ENCODE results near the gene SMIM20.

GRCh38 chr4:25962393-25962792, 48.4 kb downstream of the SMIM20 start:
- no peak for TF ChIP-seq USF1 (IDR thresholded peaks at IDR 0.05)
- TF ChIP-seq NFIC (IDR thresholded peaks at IDR 0.05): no peak
- TF ChIP-seq FOXM1 (IDR thresholded peaks at IDR 0.05; ENCODE audit: borderline replicate concordance, low read depth): no peak
- TF ChIP-seq, protein P1, sequence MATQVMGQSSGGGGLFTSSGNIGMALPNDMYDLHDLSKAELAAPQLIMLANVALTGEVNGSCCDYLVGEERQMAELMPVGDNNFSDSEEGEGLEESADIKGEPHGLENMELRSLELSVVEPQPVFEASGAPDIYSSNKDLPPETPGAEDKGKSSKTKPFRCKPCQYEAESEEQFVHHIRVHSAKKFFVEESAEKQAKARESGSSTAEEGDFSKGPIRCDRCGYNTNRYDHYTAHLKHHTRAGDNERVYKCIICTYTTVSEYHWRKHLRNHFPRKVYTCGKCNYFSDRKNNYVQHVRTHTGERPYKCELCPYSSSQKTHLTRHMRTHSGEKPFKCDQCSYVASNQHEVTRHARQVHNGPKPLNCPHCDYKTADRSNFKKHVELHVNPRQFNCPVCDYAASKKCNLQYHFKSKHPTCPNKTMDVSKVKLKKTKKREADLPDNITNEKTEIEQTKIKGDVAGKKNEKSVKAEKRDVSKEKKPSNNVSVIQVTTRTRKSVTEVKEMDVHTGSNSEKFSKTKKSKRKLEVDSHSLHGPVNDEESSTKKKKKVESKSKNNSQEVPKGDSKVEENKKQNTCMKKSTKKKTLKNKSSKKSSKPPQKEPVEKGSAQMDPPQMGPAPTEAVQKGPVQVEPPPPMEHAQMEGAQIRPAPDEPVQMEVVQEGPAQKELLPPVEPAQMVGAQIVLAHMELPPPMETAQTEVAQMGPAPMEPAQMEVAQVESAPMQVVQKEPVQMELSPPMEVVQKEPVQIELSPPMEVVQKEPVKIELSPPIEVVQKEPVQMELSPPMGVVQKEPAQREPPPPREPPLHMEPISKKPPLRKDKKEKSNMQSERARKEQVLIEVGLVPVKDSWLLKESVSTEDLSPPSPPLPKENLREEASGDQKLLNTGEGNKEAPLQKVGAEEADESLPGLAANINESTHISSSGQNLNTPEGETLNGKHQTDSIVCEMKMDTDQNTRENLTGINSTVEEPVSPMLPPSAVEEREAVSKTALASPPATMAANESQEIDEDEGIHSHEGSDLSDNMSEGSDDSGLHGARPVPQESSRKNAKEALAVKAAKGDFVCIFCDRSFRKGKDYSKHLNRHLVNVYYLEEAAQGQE (IDR thresholded peaks at IDR 0.05; ENCODE audit: low read depth): no peak
- TF ChIP-seq TAF1 (IDR thresholded peaks at IDR 0.05; ENCODE audit: low read depth): no peak
- TF ChIP-seq YY1 (IDR thresholded peaks at IDR 0.05; ENCODE audit: low read depth): no peak
- no peak for TF ChIP-seq EP300 (IDR thresholded peaks at IDR 0.05; ENCODE audit: borderline replicate concordance)

Data from Ishikawa (cell line).